Measurements from ENCODE around the gene ZNF74.

The ZNF74 gene

GRCh38 chr22:20396639-20397038 is 2.7 kb downstream of the ZNF74 start:
- ATAC-seq: no peak
- TF ChIP-seq ZNF8 (CRISPR knock-in tag; IDR thresholded peaks at IDR 0.05) (no peak), PATZ1 (CRISPR knock-in tag; IDR thresholded peaks at IDR 0.05; ENCODE audit: borderline replicate concordance) (no peak), OSR1 (CRISPR knock-in tag; IDR thresholded peaks at IDR 0.05) (no peak), ESRRG (CRISPR knock-in tag; IDR thresholded peaks at IDR 0.05) (no peak), ZC3H10 (CRISPR knock-in tag; IDR thresholded peaks at IDR 0.05) (no peak), TCF4 (CRISPR knock-in tag; IDR thresholded peaks at IDR 0.05; ENCODE audit: borderline replicate concordance) (no peak), ZNF565 (CRISPR knock-in tag; conservative IDR thresholded peaks at IDR 0.05; ENCODE audit: low read depth) (no peak), GLIS3 (CRISPR knock-in tag; IDR thresholded peaks at IDR 0.05) (no peak), CSDC2 (CRISPR knock-in tag; IDR thresholded peaks at IDR 0.05) (no peak), CREB5 (CRISPR knock-in tag; IDR thresholded peaks at IDR 0.05; ENCODE audit: low read depth) (no peak), RARB (CRISPR knock-in tag; IDR thresholded peaks at IDR 0.05) (no peak)

GRCh38 chr22:20397498-20397897 is 3.5 kb downstream of the ZNF74 start:
- TF ChIP-seq ARNTL (CRISPR knock-in tag; IDR thresholded peaks at IDR 0.05; ENCODE audit: borderline replicate concordance, low read depth) (no peak), RARB (CRISPR knock-in tag; IDR thresholded peaks at IDR 0.05) (no peak), SNAI2 (CRISPR knock-in tag; IDR thresholded peaks at IDR 0.05) (no peak), PPARA (CRISPR knock-in tag; IDR thresholded peaks at IDR 0.05; ENCODE audit: borderline replicate concordance) (no peak), PATZ1 (CRISPR knock-in tag; IDR thresholded peaks at IDR 0.05; ENCODE audit: borderline replicate concordance) (no peak), ZNF8 (CRISPR knock-in tag; IDR thresholded peaks at IDR 0.05) (no peak), CSDC2 (CRISPR knock-in tag; IDR thresholded peaks at IDR 0.05) (no peak), TSHZ2 (CRISPR knock-in tag; IDR thresholded peaks at IDR 0.05) (no peak), BACH2 (CRISPR knock-in tag; IDR thresholded peaks at IDR 0.05; ENCODE audit: borderline replicate concordance) (no peak), ISL1 (CRISPR knock-in tag; IDR thresholded peaks at IDR 0.05) (no peak), ZC3H10 (CRISPR knock-in tag; IDR thresholded peaks at IDR 0.05) (no peak), GLIS3 (CRISPR knock-in tag; IDR thresholded peaks at IDR 0.05) (no peak), ZNF70 (CRISPR knock-in tag; IDR thresholded peaks at IDR 0.05) (no peak), CSRNP3 (CRISPR knock-in tag; IDR thresholded peaks at IDR 0.05) (no peak), POU6F1 (CRISPR knock-in tag; IDR thresholded peaks at IDR 0.05; ENCODE audit: borderline replicate concordance, low read depth) (no peak), TCF4 (CRISPR knock-in tag; IDR thresholded peaks at IDR 0.05; ENCODE audit: borderline replicate concordance) (no peak), ESRRG (CRISPR knock-in tag; IDR thresholded peaks at IDR 0.05) (no peak), OSR1 (CRISPR knock-in tag; IDR thresholded peaks at IDR 0.05) (no peak), CREB5 (CRISPR knock-in tag; IDR thresholded peaks at IDR 0.05; ENCODE audit: low read depth) (no peak)
- no peak for ATAC-seq
